ENCODE data around the gene GDPD1.
"Not testable (repeated sequence)": the region's sequence is repeated elsewhere in the genome, so short reads cannot be mapped to it uniquely, and the experiment has no call there.

GDPD1 gene

GRCh38 chr17:59220328-59221158 is at the start of gene GDPD1:
GDPD1 (plus strand) TSS chr17:59220511; CDS start chr17:59220610, 99 bp downstream.
- DNase-seq (ENCODE audit: low read depth), result peak; percentile 94
- peak within 1 kb of the TSS; percentile 79 for H3K4me3 ChIP-seq (replicated peaks; ENCODE audit: low read depth, low read length)
- TF ChIP-seq CTCF (IDR thresholded peaks at IDR 0.05; ENCODE audit: low read length, missing control alignments), result peak; percentile 33

DNA sequence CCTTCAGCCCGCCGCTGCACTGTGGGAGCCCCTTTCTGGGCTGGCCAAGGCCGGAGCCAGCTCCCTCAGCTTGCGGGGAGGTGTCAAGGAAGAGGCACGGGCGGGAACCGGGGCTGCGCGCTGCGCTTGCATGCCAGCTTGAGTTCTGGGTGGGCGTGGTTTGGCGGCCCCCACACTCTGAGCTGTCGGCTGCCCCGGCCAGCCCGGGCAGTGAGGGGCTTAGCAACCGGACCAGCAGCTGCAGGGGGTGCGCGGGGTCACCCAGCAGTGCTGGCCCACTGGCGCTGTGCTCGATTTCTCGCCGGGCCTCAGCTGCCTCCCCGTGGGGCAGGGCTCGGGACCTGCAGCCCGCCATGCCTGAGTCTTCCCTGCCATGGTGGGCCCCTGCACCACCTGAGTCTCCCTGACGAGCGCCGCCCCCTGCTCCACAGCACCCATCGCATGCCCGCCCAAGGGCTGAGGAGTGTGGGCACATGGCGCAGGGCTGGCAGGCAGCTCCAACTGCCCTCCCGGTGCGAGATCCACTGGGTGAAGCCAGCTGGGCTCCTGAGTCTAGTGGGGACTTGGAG is 47.8 kb upstream of the GDPD1 start:
- H3K4me3 ChIP-seq (replicated peaks; ENCODE audit: low read depth, low read length), result no peak overlapping the region
- no peak for DNase-seq (ENCODE audit: low read depth)
- TF ChIP-seq CTCF (IDR thresholded peaks at IDR 0.05; ENCODE audit: low read length, missing control alignments), result no peak

- no peak for DNase-seq (ENCODE audit: low read depth)
- TF ChIP-seq CTCF (IDR thresholded peaks at IDR 0.05; ENCODE audit: low read length, missing control alignments), result no peak
- no peak overlapping the region for H3K4me3 ChIP-seq (replicated peaks; ENCODE audit: low read depth, low read length)
Measured at GRCh38 chr17:59174671-59175070, 45.6 kb upstream of the GDPD1 start.

GRCh38 chr17:59175076-59175475 is 45.2 kb upstream of the GDPD1 start:
- no peak for TF ChIP-seq CTCF (IDR thresholded peaks at IDR 0.05; ENCODE audit: low read length, missing control alignments)
- no peak for DNase-seq (ENCODE audit: low read depth)
- no peak overlapping the region for H3K4me3 ChIP-seq (replicated peaks; ENCODE audit: low read depth, low read length)

DNA sequence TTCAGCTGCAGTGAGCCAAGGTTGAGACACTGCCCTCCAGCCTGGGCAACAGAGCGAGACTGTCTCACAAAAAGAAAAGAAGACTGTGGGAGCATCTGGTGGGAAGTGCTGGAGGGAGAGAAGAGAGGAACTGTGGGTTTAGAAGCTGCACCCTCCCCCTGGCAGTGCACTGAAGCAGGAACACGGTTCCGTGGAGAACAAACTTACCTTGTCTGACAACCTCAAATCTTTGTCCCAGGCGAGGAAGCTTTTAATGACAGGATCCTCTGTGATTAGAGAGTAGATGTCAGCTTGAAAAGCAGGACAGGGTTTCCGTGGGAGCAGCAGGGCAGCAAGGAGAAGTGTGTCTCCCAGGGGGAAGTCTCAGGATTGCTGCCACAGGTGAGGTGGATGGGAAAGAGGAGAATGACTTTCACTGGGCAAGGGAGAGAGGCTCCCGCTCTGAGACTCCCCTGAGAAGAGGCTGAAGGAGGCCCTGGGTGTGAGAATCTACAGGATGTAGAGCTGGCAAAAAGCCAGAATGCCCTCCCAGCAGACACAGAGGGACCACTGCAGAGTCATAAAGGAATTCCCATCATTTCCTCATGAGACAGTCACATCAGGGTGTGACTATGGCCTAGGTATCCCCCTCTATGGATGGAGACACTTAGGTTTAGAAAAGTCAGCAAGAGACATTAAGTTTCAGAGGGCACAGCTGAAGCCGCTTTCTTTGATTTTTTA is 41.9 kb upstream of the GDPD1 start:
- no peak for TF ChIP-seq CTCF (IDR thresholded peaks at IDR 0.05; ENCODE audit: low read length, missing control alignments)
- H3K4me3 ChIP-seq (replicated peaks; ENCODE audit: low read depth, low read length), result no peak overlapping the region
- no peak for DNase-seq (ENCODE audit: low read depth)

DNA sequence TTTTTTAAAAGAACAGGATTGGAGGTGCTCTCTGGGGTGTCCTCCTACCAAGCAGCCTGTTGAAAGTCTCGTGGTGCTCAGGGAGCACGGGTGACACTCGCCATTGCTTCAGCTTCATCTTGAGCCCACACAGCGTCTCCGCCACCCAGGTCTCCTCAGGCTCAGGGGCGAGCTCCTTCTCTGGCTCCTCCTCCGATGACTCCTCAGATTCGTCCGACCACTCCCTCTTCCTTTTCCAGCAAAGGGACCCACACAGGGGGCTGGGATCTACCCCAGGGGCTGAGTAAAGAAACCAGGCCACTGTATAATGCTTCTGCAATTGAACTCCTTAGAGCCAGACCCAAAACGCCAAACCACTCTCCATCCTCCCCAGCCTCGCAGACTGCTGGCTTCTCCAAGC is 40.7 kb upstream of the GDPD1 start:
- not testable (repeated sequence) for DNase-seq (ENCODE audit: low read depth)

DNA sequence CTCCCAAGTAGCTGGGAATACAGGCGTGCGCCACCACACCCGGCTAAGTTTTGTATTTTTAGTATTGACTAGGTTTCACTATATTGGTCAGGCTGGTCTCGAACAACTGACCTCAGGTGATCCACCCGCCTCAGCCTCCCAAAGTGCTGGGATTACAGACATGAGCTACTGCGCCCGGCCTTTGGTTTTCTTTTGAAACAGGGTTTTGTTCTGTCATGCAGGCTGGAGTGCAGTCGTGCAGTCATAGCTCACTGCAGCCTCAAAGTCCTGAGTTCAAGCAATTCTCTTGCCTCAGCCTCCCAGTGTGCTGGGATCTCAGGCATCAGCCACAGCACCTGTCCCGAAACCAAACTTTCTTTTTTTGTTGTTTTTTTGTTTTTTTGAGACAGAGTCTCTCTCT is 39.7 kb upstream of the GDPD1 start:
- no peak overlapping the region for H3K4me3 ChIP-seq (replicated peaks; ENCODE audit: low read depth, low read length)
- no peak for TF ChIP-seq CTCF (IDR thresholded peaks at IDR 0.05; ENCODE audit: low read length, missing control alignments)
- no peak for DNase-seq (ENCODE audit: low read depth)

More for the DNA sequence above, 40.7 kb upstream of the GDPD1 start:
- H3K4me3 ChIP-seq (replicated peaks; ENCODE audit: low read depth, low read length), result not testable (repeated sequence)
